GM06990 (cell line): ENCODE data around the gene TMEM161B.

Source experiments
- DNase-seq: peaks from one replicate; pipeline ENCODE4 v3.0.0-alpha.2; 2011; ENCODE audit not compliant: insufficient read length; ENCODE audit errors: extremely low read depth
- H3K27me3 ChIP-seq: replicated peaks from 2 replicates; pipeline ENCODE4 v1.6.0; 2011; ENCODE audit warnings: low read length; ENCODE audit not compliant: control insufficient read depth, insufficient read depth
- H3K36me3 ChIP-seq: 2 replicates; pipeline ENCODE4 v1.5.1; 2011; ENCODE audit warnings: low read length; ENCODE audit not compliant: control insufficient read depth, insufficient read depth
- H3K4me3 ChIP-seq: replicated peaks from 2 replicates; pipeline ENCODE4 v1.5.1; 2011; ENCODE audit warnings: low read depth, mild to moderate bottlenecking, control low read depth, low read length
- CTCF ChIP-seq: IDR thresholded peaks from 2 replicates; pipeline ENCODE4 v1.5.1; 2011; ENCODE audit warnings: low read length, control low read depth, mild to moderate bottlenecking, inconsistent platforms; ENCODE audit not compliant: insufficient read depth, poor library complexity, severe bottlenecking

The TMEM161B gene

GRCh38 chr5:88172847-88173758 is 95.5 kb downstream of the TMEM161B start:
- TF ChIP-seq CTCF = no peak
- DNase-seq = no peak
- H3K27me3 ChIP-seq = no peaks in the 10 kb centered on the region
- no peaks in the 10 kb centered on the region for H3K36me3 ChIP-seq
- H3K4me3 ChIP-seq = no peak overlapping the region

- H3K4me3 ChIP-seq = no peak overlapping the region
- DNase-seq = no peak
- TF ChIP-seq CTCF = no peak
Measured at GRCh38 chr5:88159591-88159990, 109.1 kb downstream of the TMEM161B start.

GRCh38 chr5:88158056-88158455 is 110.6 kb downstream of the TMEM161B start:
- DNase-seq = no peak
- Histone ChIP-seq H3K4me3 (no peak overlapping the region), H3K36me3 (no peaks in the 10 kb centered on the region), H3K27me3 (no peaks in the 10 kb centered on the region)
- no peak for TF ChIP-seq CTCF

More at GRCh38 chr5:88159591-88159990, 109.1 kb downstream of the TMEM161B start:
- H3K27me3 ChIP-seq = no peaks in the 10 kb centered on the region
- no peaks in the 10 kb centered on the region for H3K36me3 ChIP-seq

- TF ChIP-seq CTCF = no peak
- no peak overlapping the region for H3K4me3 ChIP-seq
- H3K36me3 ChIP-seq = no peaks in the 10 kb centered on the region
- H3K27me3 ChIP-seq = no peaks in the 10 kb centered on the region
- DNase-seq = no peak
Measured at GRCh38 chr5:88154891-88155290, 113.8 kb downstream of the TMEM161B start.

- TF ChIP-seq CTCF = no peak
- no peak overlapping the region for H3K4me3 ChIP-seq
Measured at GRCh38 chr5:88150747-88151146, 117.9 kb downstream of the TMEM161B start.

More at GRCh38 chr5:88150747-88151146, 117.9 kb downstream of the TMEM161B start:
- 0 out of 2 replicates have a peak, but pooled peaks cover 1% of the 10 kb centered on the region for H3K27me3 ChIP-seq
- no peak for DNase-seq
- no peaks in the 10 kb centered on the region for H3K36me3 ChIP-seq
